HEK293 (cell line): ENCODE results near the gene KEAP1.

Experiments used
- CTCF ChIP-seq: fragments of 450-650 bp; formaldehyde crosslinking; IDR thresholded peaks from 2 replicates; pipeline ENCODE4 v1.5.1; 2016; ENCODE audit warnings: missing biosample characterization, missing genetic modification characterization
- GFI1B ChIP-seq: fragments of 450-650 bp; formaldehyde crosslinking; IDR thresholded peaks from 2 replicates; pipeline ENCODE4 v1.5.1; 2016; ENCODE audit warnings: missing biosample characterization, missing genetic modification characterization
- INSM2 ChIP-seq: fragments of 450-650 bp; formaldehyde crosslinking; IDR thresholded peaks from 2 replicates; pipeline ENCODE4 v1.5.1; 2016; ENCODE audit warnings: missing biosample characterization, missing genetic modification characterization
- RBAK ChIP-seq: fragments of 450-650 bp; formaldehyde crosslinking; IDR thresholded peaks from 2 replicates; pipeline ENCODE4 v1.5.1; 2016; ENCODE audit warnings: missing biosample characterization, missing genetic modification characterization
- TCF7L2 ChIP-seq: IDR thresholded peaks from 2 replicates; pipeline ENCODE4 v1.6.1; 2011; ENCODE audit warnings: low read depth, mild to moderate bottlenecking, inconsistent platforms, low read length, moderate library complexity, borderline replicate concordance
- ZNF335 ChIP-seq: fragments of 450-650 bp; formaldehyde crosslinking; conservative IDR thresholded peaks from 2 replicates; pipeline ENCODE4 v1.5.1; 2016; ENCODE audit warnings: missing biosample characterization, missing genetic modification characterization

- TF ChIP-seq TCF7L2 = no peak
- TF ChIP-seq RBAK (tag by site-specific recombination) = no peak
- no peak for TF ChIP-seq ZNF335
- TF ChIP-seq CTCF (tag by site-specific recombination) = no peak
- no peak for TF ChIP-seq INSM2 (tag by site-specific recombination)
- TF ChIP-seq GFI1B (tag by site-specific recombination) = no peak
Measured at GRCh38 chr19:10468133-10468532, 35.0 kb downstream of the KEAP1 start.
